HG02610 (cell line): ENCODE results near the gene ANKRD23.

Experiments
- ATAC-seq: cut with Tn5 transposase; IDR thresholded peaks from one replicate; pipeline ENCODE4 v1.9.1; 2021; ENCODE audit warnings: mild to moderate bottlenecking, moderate library complexity; ENCODE audit not compliant: unreplicated experiment

ANKRD23 gene

DNA sequence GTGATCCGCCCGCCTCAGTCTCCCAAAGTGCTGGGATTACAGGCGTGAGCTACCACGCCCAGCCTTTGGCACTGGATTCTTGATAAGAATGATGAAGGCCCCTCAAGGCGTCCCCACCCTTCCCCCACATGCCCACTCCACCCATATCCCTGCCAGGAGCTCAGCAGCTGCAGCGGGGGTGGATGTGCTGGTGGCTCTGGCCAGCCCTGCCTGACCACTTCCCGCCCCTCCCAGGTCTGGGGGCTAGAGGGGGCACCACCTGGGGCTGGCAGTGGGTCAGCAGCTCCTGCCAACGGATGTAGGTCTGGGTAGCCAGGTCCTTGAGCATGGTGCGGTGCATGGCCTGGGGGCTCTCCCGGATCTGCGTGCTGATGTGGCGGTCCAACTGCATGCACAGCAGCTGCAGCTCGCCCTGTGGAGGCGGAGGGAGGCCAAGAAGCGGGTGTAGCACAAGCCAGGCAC, 33.8 kb upstream of the ANKRD23 start:
- no peak for ATAC-seq

DNA sequence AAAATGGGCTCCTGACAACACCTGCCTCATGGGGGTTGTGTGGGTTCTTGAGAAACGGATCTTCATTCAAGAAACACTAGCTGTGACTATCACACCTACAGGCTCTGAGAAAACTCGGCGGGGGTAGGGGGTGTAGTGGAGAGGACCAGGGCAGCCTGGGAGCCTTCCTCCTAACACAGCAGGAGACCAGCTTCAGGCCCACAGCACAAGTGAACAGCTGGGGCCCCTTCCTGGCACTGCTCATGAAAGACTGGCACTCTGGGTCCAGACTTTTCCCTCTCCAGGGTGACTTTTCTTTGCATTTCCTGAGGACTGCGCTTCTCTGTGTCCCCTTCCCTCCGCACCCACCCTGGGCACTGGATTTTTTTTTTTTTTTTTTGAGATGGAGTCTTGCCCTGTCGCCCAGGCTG, 33.2 kb upstream of the ANKRD23 start:
- no peak for ATAC-seq

DNA sequence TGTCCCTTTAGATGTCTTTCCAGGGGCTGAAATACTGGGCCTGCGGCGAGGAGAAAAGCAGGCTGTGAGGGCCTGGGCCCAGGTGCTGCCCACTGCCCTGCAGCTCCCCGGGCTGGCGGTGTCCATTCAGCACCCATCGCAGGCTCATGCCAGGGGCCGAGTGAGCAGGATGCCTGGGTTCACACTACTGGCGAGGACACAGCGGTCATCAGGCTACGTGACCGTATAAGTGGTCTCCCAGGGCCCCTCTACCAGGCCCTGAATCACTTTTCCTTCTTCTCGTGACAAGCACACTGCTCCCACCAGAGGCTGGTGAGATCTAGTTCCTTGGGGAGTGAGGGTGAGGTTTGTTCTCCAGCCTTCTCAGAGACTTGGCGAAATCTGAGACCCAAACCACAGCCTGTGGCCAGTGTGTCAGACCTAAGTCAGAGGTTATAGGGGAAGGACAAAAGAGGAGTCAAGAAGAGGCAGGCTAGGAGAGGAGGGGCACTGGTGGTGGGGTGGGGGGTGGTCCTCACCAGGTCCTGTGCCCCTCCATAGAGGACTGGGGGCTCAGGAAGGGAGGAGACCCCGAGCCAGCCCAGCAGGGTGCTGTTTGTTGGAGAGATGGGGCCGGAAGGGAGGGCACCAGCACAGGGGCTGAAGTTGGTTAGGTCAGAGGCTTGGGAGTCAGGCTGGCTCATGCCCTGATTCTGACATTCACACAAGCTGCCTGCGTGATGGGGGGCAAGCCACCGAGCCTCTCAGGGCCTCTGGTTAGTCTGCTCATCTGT, 32.6 kb upstream of the ANKRD23 start:
- ATAC-seq = no peak

DNA sequence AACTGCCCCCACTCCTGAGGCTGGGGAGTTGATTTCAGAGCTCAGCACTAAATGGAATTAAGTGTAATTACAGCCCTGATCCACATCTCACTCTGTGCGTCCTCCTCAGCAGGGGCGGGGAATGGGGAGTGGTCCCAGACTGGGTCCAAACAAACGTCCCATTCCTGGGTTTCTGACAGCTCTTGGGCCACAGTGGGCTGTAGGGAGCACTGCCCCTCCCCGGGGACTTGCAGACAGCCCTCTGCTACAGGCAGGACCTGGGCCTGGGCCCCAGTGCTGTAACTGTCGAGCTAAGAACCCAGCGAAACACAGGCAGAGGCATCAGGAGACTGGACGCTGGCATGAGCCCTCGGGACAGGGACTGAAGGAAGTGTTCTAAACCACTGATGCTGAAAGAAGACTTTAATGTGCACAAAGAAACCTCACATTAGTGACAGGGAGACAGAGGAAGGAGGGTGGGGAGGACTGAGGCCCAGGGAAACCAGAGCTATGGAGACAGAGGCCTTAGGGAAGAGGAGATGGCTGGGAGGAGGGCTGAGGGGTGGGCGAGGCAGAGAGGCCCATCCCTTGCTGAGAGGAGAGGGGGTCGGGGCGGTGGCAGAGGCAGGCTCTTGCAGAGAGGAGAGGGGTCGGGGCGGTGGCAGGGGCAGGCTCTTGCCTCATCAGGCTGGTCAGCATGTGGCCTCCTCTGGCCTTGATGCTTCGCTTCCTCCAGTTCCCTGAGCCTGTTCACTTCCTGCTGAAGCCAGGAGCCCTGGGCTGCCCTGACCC, 31.9 kb upstream of the ANKRD23 start:
- ATAC-seq = no peak

DNA sequence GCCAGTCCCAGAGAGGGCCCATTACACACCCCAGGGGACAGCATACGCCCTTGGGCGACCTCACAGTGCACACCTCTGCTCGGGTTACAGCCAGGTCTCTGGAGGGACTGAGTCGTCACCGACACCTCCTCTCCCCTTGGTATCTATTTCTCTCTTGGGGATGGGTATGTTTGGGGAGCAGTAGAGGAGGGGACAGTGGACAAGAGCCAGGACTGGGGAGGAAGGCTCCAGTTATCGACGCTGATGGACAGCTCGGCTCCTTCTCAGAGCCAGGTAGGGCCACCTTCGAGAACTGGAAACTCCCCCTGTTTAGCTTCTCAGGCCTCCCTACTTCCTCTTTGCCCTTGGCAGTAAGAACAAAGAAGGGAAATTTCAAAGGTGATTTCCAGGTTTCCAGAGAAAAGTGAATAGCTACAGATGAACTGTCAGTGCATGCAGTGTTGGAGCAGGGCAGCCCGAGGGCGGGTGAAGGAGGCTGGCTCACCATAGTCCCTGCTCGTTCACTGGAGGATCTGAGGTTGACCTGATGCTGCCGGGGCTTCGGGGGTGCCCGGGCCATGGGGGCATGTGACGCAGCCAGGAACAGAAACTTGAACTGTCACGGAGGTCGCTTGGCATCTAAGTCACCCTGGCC, 30.5 kb upstream of the ANKRD23 start:
- ATAC-seq = peak; percentile 65

DNA sequence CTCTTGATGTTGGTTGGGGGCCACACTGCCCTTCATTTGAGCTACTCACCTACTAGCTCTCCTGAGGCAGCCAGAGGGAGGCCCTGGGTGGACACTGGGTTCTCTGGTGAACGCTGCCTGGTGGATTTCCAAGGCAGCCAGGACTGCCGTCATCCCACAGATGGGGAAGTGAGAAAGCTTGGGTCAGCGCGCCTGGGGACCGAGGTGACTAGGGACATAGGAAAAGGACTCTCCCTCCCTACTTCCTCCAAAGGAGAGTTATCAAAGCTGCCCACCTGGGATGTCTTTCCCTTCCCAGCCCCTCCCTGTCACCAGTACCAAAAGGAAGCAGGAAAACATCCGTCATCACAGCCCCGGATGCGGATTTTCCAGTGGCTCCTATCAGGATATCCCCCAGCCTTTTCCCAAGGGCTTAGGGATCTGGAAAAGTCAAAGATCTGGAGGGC, 29.9 kb upstream of the ANKRD23 start:
- no peak for ATAC-seq

DNA sequence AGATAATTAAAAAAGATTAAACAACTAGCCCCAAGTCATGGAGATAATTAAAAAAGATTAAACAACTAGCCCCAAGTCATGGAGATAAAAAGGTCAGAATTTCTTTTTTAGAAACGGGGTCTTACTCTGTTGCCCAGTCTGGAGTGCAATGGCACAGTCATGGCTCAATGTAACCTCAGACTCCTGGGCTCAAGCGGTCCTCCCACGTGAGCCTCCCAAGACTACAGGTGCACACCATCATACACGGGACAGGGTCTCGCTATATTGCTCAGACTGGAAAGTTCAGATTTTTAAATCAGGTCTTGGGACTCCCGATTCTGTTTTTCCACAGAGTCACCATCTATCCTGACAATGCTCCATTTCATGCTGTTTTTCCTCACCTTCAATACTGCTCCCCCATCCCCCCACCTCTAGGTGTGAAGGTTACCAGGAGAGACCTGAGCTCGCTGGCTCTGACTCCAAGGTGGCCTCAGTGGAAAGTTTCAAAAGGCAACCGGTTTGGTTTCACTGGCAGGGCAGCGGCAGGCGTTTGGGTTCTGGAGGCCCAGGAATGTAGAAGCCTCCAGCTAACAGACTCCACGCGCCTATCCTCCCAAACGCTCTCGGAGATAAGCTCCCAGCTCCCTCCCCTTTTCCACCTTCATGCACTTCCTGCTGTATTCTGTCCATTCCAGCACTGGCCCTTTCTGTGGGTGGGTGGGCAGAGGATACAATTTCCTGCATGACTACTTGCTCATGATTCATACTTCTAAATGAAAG, 28.9 kb upstream of the ANKRD23 start:
- ATAC-seq = no peak

DNA sequence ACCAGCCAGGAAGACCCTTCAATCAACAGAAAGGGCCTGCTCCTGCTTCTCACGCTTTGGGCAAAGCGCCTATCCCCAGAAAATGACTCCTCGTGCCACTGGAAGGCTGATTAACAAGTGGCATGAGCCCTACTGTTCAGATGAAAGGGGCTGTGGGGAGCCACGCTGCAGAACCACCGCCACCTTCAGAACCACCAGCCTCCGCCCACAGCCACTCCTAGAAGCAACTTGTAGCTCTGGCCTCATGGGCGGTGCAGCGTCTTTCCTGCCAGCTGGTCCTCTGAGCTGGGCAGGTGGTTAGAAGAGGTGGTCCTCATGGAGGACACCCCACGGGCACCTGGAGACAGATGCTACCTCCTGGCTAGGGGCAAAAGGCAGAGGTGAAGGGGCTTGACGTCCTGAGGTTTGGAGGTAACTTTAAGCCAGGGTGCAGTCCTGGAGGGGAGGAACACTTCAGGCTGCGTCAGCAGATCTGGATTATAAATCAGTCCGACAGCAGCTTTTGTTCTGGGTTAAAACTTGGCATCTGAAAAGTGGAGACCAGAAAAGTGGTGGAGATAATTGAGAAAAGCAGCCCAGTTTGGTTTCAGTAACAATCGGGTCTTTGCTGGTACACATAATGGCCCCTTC, 26.9 kb upstream of the ANKRD23 start:
- ATAC-seq = no peak

DNA sequence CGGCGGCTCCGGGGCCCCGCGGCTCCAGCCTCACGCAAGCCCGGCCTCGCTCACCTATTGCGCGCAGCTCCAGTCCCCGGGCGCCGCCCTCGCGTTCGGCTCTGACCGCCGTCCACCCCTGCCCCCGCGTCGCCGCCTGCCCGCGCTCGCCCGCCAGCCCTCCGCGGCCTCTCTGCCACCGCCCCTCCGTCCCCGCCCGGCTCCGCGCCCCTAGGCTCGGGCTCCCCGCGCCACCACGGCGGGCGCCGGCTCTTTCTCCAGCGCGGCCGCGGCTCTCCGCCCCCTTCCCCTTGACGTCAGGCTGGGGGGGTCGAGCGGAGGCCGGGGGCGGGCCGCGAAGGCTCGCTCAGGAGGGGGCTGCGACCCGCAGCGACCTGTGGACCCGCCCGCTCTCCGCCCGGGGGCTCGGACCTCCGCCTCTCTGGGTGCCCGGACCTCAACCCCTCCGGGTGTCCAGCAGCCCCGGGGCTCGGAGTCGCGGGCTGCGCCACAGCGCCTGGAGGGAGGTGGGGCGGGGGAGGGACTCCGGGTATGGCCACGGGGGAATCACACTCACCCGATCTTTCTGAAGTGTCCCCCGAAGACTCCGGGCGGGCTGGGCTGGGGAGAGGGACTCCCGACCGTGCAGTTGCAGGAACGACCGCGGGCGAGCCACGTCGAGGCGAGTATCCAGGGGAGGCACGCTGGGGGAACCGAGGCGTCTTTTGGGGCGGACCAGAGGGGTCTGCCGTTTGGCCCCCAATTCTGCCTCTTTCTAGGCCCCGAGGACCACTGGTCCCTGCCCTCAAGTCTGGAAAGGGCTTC, 26.2 kb upstream of the ANKRD23 start, which contains the start of gene SEMA4C:
TSS of gene SEMA4C (minus strand) at position 259 of the 804 bp plus-strand sequence. CDS start 2,194 bp downstream, outside the sequence.
- no peak for ATAC-seq

DNA sequence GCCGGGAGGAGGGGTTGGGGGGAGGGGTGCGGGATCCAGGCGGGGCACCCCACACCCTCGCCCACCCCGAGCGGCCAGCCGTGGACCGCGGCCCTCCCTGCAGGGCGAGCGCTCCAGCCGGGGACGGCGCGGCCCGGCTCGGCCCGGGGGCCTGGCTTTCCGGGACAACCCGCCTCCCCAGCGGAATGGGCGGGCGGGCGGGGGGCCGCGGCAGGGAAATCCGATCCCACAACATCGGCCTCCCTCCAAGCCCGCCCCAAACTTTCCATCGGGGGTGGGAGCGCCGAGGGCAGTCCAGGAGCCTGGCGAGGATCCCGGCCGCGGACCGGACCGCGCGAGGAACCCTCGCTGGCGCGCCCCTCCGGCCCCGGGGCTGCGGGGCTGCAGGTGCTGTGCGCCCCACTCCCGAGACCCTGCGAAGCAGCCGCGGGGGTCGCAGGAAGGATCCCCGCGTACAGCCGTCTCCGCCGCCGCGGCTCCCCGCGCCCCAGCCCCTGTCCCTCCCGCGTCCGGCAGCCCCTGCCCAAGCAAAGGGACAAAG, 25.5 kb upstream of the ANKRD23 start:
- no peak for ATAC-seq

DNA sequence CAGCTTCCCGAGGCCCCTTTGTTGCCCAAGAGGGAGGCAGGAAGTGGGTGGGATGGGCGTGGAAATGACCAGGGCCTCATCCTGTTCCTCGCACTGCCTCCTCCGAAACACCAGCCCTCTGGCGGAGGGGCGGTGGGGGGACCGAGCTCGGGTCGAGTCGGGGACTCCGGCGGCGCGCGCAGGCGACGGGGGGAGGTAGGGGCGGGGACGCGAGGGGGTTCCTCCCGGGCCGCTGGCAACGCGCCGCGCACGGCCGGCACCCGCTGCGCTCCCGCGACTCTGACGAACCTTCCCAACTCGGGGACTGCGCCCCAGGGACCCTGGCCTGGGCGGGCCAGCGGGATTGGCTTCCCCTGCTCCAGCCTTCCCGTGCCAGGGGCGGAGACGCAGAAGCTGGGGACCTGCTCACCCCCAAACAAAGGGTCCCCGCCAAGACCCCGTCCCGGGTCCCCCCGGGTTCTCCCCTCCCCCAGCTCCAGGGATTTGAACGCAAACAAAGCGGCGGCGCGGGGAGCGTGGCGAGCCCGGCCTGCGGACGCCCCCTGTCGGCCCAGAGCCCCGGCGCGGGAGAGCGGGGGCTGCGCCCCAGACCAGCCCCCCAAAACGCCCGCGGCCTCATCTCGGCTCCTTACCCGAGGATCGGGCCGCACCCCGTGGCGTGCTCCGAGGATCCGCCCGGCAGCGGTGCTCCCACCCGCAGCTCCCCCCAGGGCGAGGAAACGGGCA, 24.9 kb upstream of the ANKRD23 start:
- peak; percentile 35 for ATAC-seq

DNA sequence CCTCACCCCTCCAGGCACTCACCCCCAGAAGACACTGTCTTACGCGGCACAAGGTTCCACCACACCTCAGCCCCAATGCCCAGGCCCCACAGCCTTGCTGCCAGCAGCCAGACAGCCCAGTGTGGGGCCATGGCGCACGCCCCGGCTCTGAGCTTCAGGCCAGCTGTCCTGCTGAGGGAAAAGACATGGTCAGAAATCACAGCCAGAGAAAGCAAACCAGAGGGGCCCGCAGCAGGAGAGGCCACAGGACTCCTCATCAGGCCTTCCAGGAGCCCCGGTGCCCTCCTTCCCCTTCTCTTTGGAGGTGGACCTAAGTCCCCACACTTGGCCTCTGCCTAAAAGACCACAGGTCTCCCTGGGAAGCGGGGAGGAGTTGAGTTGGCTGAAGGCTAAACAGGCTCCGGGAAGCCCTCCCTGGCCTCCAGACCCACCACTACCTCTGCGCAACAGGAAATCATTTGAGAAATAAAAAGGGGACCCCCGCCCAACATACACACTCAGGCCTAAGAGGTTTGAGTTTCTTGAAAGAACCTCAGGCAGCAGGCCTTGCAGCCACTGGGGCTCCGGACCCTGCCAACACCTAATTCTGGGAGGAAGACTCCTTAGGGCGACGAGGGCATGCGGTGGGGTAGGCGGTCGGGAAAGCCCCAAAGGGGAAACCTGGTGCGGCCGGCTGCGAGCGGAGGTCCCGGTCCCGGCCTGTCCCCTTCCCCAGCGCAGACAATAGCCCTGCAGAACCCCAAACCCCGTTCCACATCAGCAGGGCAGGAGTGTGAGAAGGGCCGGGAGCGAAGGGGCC, 24.1 kb upstream of the ANKRD23 start:
- peak; percentile 30 for ATAC-seq

DNA sequence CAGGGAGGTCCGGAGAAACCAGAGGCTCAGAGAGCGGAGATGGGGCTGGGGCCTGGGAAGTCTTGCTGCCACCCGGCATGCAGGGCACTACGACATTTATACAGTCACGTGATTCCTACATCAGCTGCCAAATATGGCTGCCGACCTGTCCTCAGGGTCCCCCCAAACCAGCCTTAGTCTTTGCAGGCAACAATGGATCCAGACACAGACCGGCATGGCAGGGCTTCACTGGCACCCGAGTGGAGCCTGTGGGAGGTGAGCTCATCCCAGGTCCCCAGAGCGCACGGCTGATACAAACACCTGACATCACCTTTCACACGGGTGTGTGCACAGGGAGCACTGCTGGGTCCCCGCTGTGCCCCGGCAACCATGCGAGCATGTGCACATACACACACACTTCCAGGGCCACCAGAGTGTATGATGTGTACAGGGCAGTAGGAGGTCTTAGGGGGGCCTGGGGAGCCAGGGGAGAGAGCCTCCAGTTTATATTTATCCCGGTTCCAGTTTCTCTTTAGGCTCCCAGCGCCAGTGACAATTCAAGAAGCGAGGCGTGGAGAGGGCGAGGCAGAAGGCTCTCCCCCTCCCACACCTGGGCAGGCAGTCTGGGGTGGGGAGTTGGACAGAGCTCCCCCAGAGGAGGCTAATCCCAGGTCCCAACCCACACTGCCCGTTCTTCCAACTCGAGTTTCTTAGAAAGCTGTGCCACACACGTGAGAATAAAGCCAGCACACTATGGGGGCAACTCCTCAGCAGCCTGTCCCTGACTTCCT, 23.4 kb upstream of the ANKRD23 start:
- no peak for ATAC-seq

DNA sequence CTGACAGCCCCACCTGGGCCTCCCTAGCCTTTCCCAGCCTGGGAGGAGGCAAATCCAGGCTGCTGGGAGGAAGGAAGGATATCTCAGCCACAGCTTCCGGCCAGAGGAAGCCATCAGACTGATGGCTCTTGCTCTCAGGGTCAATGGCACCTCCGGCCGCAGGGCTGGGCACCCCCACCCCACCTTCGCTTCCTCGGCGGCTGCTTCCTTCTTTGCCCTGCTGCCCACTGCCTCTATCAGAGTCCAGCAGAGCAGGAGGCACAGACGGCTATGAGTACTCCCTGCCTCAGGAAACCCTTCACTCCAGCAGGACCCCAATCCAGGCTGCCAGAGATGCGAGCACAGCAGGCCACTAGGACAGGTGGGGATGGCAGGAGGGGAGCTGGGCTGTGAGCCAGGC, 22.8 kb upstream of the ANKRD23 start:
- ATAC-seq = no peak

DNA sequence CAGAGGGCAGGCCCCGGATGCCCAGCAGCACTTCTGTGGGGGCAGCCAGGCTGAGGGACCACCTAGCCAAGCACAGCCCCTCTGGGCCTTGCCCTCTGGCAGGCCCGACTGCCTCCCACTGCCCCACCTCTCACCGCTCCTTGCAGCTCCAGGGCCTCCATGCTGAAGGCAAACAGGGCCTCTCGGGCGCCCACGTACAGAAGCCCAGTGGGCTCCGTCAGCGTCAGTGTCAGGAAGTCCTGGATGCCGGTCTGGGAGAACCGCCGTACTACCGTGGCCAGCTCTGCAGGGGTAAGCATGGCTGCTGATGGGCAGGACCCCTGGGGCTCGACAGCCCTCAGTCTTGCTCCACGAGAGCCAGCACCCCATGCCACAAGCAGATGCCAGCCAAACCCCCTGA, 22.3 kb upstream of the ANKRD23 start:
- no peak for ATAC-seq

DNA sequence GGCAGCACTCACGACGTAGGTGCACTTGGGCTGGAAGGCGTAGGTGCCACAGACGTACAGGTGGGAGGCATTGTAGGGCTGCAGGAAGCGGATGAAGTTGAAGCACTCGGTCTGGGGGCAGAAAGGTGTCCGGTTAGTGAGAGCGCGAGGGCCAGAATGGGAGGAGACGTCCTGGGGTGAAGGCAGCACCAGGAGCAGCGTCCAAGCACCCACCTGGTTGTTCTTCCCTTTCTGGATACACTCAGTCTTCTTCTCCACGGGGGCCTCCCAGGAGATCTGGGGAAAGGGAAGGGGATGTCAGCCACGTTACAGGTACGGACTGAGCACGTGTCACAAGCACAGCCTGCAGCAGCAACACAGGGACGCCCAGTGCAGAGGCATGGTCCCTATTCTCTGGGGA, 21.8 kb upstream of the ANKRD23 start:
- ATAC-seq = no peak
